GM15510 (cell line): ENCODE results near the gene UQCRHL.
A peak's percentile ranks its signal among the peaks of the same experiment; 100 is the strongest.

Experiments used
- POLR2A ChIP-seq: IDR thresholded peaks from 3 replicates; pipeline ENCODE4 v1.6.1; 2011; ENCODE audit warnings: borderline replicate concordance; ENCODE audit not compliant: insufficient read length; ENCODE audit errors: extremely low read depth

Gene UQCRHL

DNA sequence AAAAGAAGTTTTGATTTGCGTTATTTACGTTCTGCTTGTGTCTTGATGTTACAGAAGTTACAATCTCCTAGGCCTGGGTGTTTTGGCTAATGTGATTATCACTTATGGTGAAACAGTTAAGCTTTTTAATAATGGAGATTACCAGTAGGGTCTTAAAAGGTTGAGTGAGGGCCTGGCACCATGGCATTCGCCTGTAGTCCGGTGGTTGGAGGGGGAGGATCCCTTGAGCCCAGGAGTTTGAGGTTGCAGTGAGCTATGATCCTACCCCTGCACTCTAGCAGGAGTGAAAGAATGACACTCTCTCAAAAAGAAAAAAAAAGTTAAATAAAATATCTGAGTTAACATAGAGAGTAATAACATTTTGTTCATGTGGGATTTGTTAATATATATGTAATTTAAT, 31.3 kb upstream of the UQCRHL start:
- no peak for TF ChIP-seq POLR2A

DNA sequence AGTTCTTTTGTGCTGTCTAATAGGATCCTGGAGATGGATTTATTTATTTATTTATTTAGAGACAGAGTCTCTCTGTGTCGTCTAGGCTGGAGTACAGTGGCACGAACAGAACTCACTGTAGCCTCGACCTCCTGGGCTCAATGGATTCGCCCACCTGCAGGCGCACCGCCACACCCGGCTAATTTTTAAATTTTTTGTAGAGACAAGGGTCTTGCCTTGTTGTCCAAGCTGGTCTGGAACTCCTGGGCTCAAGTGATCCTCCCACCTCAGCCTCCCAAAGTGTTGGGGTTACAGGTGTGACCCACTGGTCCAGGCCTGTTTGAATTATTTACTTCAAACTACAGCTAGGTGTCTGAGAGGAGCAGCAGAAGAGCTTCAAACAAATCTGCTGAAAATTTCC, 30.5 kb upstream of the UQCRHL start:
- no peak for TF ChIP-seq POLR2A

DNA sequence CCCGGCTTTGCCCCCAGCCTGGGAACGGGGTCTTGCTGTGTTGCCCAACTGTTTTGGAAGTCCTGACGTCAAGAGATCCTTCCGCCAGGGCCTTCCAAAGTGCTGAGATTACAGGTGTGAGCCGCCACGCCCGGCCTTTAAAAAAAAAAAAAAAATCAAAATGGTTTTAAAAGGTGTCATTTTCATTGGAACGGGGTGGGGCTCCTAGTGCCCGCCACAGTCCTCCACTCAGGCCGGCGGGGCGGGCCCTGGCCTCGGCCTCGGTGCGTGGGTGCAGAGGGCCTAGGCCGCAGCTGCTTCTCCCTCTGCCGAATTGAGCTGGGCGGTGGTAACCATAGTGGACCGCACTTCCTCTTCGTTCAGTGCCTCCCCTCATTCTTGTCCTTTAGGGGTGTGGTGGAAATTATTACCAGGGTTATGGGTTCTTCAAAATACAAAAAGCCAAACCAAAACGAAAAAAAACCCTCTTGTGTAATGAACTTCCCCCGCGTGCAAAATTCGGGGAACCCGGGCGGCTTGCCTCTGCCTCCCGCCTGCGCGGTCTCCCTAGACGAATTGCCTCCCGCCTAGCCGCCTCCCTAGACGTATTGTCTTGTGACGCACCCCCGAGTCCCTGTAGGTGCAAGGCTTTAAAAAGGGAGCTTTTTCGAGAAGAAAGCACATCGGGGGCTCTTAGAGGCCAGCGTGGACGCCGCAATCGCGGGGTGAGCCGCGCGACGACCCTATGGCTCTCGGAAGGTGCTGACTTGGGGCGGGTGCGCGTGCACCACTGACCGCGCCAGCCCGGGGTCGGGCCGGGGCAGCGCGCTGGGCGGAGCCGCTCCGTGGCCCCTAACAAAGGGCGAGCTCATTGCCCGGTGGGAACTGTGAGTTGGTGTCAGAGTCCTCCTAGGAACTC, 29.6 kb upstream of the UQCRHL start:
- peak; percentile 16 for TF ChIP-seq POLR2A

DNA sequence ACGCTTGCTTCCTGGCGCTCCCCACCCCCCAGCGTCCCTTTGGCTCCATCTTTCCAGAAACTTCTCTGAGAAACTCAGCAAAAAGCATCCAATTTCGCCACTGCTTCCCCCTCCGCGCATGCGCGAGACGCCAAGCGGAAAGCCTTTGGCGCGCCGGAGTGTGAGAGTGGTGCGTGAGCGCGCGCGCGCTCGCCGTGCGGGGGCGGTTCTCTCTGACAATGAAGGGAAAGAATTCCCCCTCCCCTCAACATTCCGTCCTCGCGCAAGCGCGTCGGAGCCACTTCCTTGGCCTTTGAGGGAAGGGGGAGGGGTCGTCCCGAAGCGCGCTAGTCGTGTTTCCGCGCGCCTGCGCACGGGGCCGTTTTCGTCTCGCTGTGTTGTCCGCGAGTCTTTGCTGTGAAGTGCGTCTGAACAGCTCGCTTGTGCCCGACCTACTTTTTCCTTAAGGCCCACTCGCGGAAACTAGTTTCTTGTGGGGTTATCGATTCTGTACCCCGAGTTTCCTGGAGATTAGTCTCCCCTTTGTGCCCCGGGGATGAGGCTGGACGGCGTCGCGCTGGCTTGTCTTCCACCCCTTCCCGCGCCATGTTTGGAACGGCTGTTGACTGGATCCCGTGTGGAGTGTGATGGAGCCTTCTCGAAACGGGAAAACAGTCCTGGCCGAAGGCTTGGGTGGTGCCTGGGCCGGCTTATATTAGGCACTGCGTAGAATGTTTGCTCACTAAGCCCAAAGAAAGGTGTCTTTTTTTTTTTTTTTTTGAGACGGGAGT, 28.5 kb upstream of the UQCRHL start:
- peak; percentile 68 for TF ChIP-seq POLR2A

DNA sequence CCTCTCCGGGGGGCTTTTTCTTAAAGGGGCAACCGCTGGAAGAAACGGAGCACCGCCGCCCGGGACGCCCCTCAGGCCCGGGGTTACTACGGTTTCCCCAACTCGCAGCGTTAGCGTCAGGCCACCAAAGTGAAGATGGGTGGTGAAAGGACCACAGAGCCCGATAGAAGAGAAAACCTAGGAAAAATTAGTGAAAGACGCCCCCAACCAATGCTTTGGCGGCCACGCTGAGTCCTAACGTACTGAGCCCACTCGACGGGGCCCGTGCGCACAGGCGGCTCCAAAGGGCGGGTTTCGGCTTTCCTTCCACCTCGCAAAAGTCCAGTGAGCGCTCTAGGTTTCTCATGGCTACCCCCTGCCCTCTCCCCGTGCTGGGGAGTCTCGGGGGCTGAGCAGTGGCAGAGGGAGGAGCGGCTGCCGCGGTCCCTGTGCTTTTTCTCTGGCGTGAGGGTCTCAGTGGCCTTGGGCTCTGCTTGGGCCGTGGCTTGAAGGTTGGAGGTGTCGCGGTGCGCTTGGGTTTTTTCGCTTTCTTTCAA, 27.8 kb upstream of the UQCRHL start:
- TF ChIP-seq POLR2A, result peak; percentile 13

DNA sequence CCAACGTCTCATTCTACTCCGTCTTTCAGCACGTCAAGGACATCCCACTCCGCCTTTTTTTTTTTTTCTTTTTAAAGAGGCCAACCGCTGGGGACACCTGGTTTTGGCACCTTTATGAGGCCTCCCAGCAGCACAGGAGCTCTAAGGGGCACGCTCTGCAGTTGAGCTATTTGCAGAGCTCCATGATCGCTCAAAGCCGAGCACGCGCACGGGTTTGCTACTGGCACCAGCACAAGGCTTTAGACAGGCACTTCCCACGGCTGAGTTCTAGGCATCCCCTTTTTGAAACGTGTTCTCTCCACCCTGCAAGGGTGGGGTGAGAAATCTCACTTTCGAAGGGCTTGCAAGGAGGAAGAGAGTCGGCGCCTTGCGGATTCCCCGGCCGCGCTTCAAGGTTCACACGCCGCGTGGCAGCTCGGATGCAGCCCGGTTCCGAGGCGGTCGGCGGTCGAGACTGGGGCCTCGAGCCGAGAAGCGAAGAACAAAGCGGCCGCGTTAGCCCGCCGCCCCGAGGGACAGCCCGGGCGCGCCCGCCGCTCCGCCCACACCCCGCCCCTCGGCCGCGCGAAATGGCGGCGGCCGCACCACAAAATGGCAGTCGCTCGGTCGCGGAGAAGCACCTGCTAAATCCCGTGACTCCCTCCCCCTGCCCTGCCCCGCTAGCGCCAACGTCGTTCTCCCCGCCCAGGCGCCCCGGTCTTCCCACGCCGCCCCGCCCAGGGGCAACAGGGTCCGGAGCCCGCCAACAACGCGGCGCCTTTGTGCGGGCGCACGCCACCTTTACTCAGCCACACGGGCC, 27.2 kb upstream of the UQCRHL start:
- peak; percentile 69 for TF ChIP-seq POLR2A

DNA sequence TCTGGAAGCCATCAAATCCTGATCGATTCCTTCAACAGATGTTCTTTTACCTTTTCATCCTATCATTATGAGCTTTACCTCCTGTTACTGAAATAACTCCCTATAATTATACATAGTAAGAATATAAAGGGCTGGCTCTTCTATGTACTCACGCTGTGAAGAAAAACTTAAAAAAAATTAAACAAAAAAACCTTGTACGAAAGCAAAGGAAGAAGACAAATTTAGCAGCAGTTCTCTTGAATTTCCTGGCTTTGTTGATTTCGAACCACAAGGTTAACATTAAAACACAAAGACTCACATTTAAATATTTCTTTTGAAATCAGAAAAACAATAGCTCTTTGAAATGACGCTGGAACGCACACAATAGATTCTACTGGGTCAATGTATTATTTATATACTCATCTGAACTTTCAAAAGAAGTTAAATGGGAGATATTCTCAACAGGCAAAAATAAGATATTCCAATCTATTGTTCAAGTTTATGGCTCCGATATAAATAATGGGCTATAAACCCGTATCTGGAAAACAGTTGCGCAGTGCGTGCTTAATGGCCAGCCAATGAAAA, 26.5 kb upstream of the UQCRHL start:
- TF ChIP-seq POLR2A, result no peak

DNA sequence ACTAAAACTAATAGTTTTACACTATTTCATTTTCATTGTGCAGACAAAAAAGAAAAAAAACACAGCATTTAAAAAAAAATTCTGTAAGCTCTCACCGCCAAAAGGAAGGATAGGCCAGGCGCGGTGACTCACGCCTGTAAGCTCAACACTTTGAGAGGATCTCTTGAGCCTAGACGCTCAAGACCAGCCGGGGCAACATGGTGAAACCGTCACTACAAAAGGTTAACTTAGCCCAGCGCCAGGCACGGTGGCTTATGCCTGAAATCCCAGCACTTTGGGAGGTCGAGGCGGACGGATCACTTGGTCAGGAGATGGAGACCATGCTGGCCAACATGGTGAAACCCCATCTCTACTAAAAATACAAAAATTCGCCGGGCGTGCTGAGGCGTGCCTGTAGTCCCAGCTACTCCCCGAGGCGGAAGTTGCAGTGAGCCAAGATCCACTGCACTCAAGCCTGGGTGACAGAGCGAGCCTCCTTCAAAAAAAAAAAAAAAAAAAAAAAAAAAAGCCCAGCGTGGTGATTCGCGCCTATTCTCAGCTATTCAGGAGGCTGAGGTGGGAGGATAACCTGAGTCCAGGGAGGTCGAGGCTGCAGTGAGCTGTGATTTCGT, 25.7 kb upstream of the UQCRHL start:
- TF ChIP-seq POLR2A, result no peak

DNA sequence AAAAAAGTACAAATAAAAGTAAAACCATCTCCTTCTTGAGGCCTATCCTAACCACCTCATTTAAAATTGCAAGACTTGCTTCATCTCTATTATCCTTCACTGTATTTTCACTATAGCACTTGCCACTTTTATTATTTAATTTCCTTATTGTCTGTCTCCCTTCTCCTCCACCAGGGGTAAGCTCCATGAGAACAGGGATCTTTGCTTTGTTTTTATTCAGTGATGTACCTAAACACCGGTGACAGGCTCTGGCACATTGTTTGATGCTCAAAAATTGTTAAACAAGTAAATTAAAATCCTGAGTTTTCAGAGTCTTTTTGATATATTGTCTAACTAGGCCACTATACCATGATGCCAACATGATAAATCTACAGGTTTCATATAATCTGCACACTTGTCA, 22.8 kb upstream of the UQCRHL start:
- no peak for TF ChIP-seq POLR2A

DNA sequence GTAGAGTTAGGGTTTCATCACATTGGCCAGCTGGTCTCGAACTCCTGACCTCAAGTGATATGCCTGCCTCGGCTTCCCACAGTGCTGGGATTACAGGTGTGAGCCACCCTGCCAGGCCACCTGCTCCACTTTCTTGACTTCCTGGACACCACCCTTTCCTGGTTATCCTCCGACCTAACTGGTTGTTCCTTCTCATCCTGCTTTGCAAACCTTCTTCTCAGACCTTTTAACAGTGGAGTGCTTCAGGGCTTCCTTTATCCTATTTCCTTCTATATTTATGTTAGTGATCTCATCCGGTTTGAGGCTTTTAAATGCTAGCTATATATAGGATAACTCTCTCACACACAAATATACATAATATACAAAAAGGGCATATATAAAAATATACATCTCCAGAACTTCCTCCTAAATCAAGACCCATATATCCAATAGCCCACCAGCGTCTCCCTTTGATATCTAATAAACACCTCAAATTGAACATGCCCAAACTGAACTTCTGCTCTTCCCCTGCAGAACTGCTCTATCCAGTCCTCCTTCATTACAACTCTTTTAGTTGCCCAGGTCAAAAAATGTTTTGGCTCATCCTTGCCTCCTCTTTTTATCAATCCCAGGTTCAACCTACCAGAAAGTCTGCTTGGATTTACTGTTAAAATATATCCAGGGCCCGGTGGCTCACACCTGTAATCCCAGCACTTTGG, 19.5 kb upstream of the UQCRHL start:
- TF ChIP-seq POLR2A, result no peak

DNA sequence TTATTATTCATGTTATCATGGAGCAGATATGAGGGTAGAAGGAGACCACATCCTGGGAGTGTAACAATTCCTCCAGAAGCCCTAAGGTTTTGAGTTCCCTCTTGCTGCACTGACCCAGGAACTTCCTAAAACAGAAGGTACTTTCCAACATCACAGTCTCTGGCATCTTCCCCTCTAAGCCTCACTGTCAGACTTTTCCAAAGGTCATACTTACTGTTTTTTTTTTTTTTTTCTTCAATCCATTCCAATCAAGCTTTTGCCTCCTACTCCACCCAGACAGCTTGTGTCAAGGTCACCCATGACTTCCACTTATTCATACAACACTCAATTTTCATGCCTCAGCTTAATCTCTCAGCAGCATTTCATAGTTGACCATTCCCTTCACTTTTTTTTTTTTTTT, 18.4 kb upstream of the UQCRHL start:
- no peak for TF ChIP-seq POLR2A

DNA sequence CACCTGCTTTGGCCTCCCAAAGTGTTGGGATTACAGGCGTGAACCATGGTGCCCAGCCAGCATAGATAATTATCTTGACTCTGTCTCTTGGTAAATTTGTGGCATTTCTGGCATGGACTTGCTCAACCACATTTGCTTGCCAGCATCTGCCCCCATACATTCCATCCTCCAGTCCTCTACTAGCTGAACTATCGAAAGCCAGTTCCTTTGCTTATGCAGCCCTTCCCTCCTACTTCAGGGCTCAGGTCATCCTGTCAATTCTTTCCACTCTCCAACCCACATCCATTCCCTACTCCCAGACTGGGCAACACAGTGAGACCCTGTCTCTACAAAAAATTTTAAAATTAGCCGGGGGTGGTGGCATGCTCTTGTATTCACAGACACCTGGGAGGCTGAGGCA, 13.0 kb upstream of the UQCRHL start:
- no peak for TF ChIP-seq POLR2A

DNA sequence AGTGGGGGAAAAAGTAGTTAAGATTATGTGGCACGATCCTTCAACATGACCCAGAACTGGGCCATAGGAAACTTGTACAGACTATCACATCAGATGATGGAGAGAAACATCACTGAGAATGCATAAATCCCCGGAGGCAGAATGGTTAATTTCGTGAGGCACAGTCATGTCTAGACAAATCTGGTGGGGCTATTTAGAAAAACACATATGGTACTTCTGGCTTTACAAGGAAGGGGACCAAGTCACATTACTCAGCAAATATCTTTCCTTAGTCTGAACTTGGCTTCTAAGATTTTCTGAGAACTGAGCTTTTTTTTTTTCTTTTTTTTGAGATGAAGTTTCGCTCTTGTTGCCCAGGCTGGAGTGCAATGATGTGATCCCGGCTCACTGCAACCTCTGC, 9.2 kb upstream of the UQCRHL start:
- TF ChIP-seq POLR2A, result no peak
